Muscle layer of colon (tissue), 2 donors: ENCODE data around the gene DDX51.

Experiments
- H3K27ac ChIP-seq: one replicate; pipeline ENCODE4 v1.7.0; 2013; ENCODE audit warnings: low read depth, mild to moderate bottlenecking, low read length, moderate library complexity
- H3K27me3 ChIP-seq, 2 donors: one replicate each; pipeline ENCODE4 v1.7.0; 2013; ENCODE audit warnings: low read length in 2 of 2, mild to moderate bottlenecking in 2 of 2; ENCODE audit not compliant: insufficient read depth in 2 of 2, control insufficient read depth in 1 of 2
- H3K36me3 ChIP-seq: one replicate; pipeline ENCODE4 v1.7.0; 2013; ENCODE audit warnings: mild to moderate bottlenecking, low read length; ENCODE audit not compliant: insufficient read depth
- H3K4me1 ChIP-seq: one replicate; pipeline ENCODE4 v1.7.0; 2013; ENCODE audit warnings: mild to moderate bottlenecking, low read length; ENCODE audit not compliant: insufficient read depth
- H3K4me3 ChIP-seq, 2 donors: one replicate each; pipeline ENCODE4 v1.7.0; 2013; ENCODE audit warnings: low read length in 2 of 2, low read depth in 1 of 2, mild to moderate bottlenecking in 1 of 2, moderate library complexity in 1 of 2
- H3K9ac ChIP-seq: one replicate; pipeline ENCODE4 v1.7.0; 2013; ENCODE audit warnings: low read length
- H3K9me3 ChIP-seq: one replicate; pipeline ENCODE4 v1.7.0; 2013; ENCODE audit warnings: mild to moderate bottlenecking, low read length
- donor health status: abdominal sarcoma.
- donor health status: Adenocarcinoma of cecum.

The DDX51 gene

GRCh38 chr12:132156573-132157325 lies 12.6 kb upstream of the DDX51 start:
- no peak overlapping the region for H3K9ac ChIP-seq
- H3K27ac ChIP-seq = no peak overlapping the region
- no peak overlapping the region for H3K4me3 ChIP-seq
- H3K4me1 ChIP-seq = no peaks in the 10 kb centered on the region
- H3K9me3 ChIP-seq = no peaks in the 10 kb centered on the region
- H3K27me3 ChIP-seq = no peaks in the 10 kb centered on the region
- peaks cover 13% of the 10 kb centered on the region for H3K36me3 ChIP-seq

- Histone ChIP-seq H3K4me1 (no peaks in the 10 kb centered on the region), H3K9me3 (no peaks in the 10 kb centered on the region), H3K36me3 (peaks cover 13% of the 10 kb centered on the region)
These were observed 11.9 kb upstream of the DDX51 start for GRCh38 chr12:132155771-132156572.

DNA sequence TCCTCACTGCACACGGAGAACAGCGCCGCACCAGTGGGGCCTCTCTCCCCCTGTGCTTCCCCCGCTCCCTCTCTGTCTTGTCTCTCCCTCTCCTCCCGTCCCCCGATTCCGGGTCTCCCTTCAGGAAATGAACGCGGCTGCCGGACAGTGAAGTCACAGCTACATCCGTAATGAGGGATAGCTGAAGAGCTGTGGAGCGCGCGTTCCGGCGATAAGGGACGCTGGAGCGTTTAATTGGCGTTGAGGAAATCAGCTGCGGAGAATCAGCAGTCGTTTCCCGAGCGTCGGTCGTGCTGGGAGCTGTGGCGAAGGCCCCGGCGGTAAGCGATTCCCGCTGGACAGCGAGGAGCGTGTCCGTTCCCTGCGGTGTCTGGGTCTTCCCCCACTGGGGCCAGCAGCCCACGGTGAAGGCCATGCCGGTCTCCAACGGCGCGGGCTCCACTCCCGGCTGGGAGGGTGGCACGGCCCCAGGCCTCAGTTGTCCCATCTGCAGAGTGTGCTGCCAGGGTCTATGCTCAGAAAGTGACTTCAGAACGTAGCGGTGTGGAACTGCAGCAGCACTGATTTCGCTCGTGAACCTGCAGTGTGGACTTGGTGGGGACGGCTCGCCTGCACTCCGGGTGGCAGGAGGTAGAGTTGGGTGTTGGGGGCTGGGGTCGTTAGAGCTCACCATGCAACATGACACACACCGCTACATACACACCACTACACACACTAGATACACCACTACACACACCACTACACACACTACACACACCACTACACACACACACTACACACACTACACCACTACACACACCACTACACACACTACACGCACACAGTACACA lies 11.0 kb upstream of the DDX51 start:
- H3K36me3 ChIP-seq = peaks cover 13% of the 10 kb centered on the region
- H3K4me1 ChIP-seq = no peaks in the 10 kb centered on the region
- H3K27ac ChIP-seq = no peak overlapping the region
- H3K9me3 ChIP-seq = no peaks in the 10 kb centered on the region
- H3K9ac ChIP-seq = no peak overlapping the region
- H3K27me3 ChIP-seq = no peaks in the 10 kb centered on the region
- H3K4me3 ChIP-seq = no peak overlapping the region

More at GRCh38 chr12:132155771-132156572, 11.9 kb upstream of the DDX51 start:
- H3K9ac ChIP-seq = no peak overlapping the region
- no peak overlapping the region for H3K4me3 ChIP-seq
- H3K27me3 ChIP-seq = no peaks in the 10 kb centered on the region
- H3K27ac ChIP-seq = no peak overlapping the region

GRCh38 chr12:132154341-132154761 lies 10.2 kb upstream of the DDX51 start:
- peak overlapping the region in 1 of 2 donors; percentile 57 for H3K4me3 ChIP-seq
- no peaks in the 10 kb centered on the region for H3K4me1 ChIP-seq
- H3K9ac ChIP-seq = peak overlapping the region; percentile 37
- H3K9me3 ChIP-seq = no peaks in the 10 kb centered on the region
- H3K36me3 ChIP-seq = peaks cover 13% of the 10 kb centered on the region
- no peak overlapping the region for H3K27ac ChIP-seq
- H3K27me3 ChIP-seq = no peaks in the 10 kb centered on the region

DNA sequence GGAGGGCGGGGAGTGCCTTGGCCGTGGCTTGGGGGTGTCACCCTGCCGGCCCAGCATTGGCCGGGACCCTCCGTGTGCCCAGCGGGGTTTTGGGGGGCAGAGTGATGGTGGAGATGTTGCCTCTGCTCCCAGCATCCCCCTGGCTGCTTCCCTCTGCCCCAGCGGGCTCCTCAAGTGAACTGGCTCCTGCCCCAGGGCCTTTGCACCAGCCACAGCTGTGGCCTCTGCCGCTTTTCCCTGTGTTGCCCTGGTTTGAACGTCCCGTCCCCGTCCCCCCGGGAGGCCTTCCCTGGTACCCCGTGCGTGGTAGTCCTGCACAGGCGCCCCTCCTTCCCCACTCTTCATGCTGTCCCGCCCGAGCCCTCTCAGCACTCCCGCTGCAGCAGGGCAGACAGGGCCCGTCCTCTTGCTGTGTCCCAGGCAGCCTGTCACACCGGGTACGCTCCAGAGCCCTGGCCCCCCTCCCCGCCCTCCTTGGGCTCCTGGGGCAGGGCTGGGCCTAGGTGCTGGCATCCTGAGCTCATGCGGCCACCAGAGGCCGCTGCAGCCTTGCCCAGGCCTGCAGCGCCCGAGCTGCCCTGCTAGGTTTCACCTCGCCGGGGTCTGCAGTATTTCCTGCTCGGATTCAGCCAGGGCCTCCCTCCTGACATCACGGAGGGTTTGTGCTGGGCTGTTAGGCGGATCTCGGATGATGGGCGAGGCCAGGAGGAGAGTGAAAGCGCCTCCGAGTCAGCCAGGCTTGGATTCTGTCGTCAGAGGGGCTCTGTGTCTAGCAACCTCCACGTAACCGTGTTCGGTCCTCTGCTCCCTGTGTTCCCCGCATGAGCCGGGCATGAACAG lies 9.6 kb upstream of the DDX51 start:
- Histone ChIP-seq H3K36me3 (peaks cover 13% of the 10 kb centered on the region), H3K9me3 (no peaks in the 10 kb centered on the region), H3K27me3 (no peaks in the 10 kb centered on the region), H3K27ac (no peak overlapping the region), H3K4me3 (peak overlapping the region; percentile 17 to 57), H3K9ac (peak overlapping the region; percentile 37), H3K4me1 (no peaks in the 10 kb centered on the region)

- Histone ChIP-seq H3K36me3 (peaks cover 10% of the 10 kb centered on the region), H3K4me1 (no peaks in the 10 kb centered on the region), H3K27me3 (no peaks in the 10 kb centered on the region), H3K9me3 (no peaks in the 10 kb centered on the region), H3K9ac (no peak overlapping the region), H3K27ac (no peak overlapping the region), H3K4me3 (no peak overlapping the region)
These were observed 8.8 kb upstream of the DDX51 start for GRCh38 chr12:132152953-132153352.

- H3K27ac ChIP-seq = no peak overlapping the region
- H3K36me3 ChIP-seq = peaks cover 6% of the 10 kb centered on the region
- H3K4me1 ChIP-seq = no peaks in the 10 kb centered on the region
- no peak overlapping the region for H3K4me3 ChIP-seq
- H3K27me3 ChIP-seq = no peaks in the 10 kb centered on the region
- no peaks in the 10 kb centered on the region for H3K9me3 ChIP-seq
- no peak overlapping the region for H3K9ac ChIP-seq
These were observed 8.3 kb upstream of the DDX51 start for GRCh38 chr12:132152411-132152821.

- Histone ChIP-seq H3K27me3 (no peaks in the 10 kb centered on the region), H3K27ac (no peak overlapping the region), H3K4me1 (no peaks in the 10 kb centered on the region), H3K9me3 (no peaks in the 10 kb centered on the region), H3K4me3 (no peak overlapping the region), H3K9ac (no peak overlapping the region), H3K36me3 (peaks cover 6% of the 10 kb centered on the region)
These were observed 7.8 kb upstream of the DDX51 start for GRCh38 chr12:132151766-132152410.

DNA sequence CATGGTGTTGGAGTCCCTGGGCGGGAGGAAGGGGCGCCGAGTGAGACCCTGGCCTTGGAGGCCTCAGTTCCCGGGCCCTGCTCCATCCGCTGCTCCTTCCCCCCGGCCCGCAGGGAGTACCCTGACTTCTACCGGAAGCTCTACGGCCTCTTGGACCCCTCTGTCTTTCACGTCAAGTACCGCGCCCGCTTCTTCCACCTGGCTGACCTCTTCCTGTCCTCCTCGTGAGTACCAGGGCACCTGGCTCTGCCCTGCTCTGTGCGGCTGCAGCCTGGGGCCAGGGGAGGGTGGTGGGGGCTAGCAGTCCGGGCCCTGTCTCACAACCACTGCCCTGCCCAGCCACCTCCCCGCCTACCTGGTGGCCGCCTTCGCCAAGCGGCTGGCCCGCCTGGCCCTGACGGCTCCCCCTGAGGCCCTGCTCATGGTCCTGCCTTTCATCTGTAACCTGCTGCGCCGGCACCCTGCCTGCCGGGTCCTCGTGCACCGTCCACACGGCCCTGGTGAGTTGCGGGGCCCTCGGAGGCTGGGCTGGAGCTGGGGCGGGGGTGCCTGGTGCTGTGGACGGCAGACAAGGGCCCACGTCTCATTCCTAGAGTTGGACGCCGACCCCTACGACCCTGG lies 7.1 kb upstream of the DDX51 start:
- Histone ChIP-seq H3K4me1 (no peaks in the 10 kb centered on the region), H3K9ac (no peak overlapping the region), H3K27me3 (no peaks in the 10 kb centered on the region), H3K36me3 (peaks cover 6% of the 10 kb centered on the region), H3K27ac (no peak overlapping the region), H3K4me3 (no peak overlapping the region), H3K9me3 (no peaks in the 10 kb centered on the region)

GRCh38 chr12:132150780-132151144 lies 6.6 kb upstream of the DDX51 start:
- H3K9me3 ChIP-seq = no peaks in the 10 kb centered on the region
- H3K4me1 ChIP-seq = peaks cover under 1% of the 10 kb centered on the region
- H3K36me3 ChIP-seq = peaks cover 5% of the 10 kb centered on the region
- no peaks in the 10 kb centered on the region for H3K27me3 ChIP-seq
- no peak overlapping the region for H3K9ac ChIP-seq
- no peak overlapping the region for H3K4me3 ChIP-seq
- H3K27ac ChIP-seq = no peak overlapping the region
